Endothelial cell of umbilical vein (primary cell): ENCODE measurements around the gene ZNF808. TPM values are rescaled to one million over a fixed set of nuclear protein-coding genes. Genes with fewer than 3 reads are reported as not detected.

Experiments used
- BruUV-seq: library from RNA; stranded (reverse); fragments of 400-500 nt; replicated peaks from 2 replicates; lab custom pipeline; 2021; lab: Mats Ljungman, UMichigan
- CTCF ChIA-PET: fragments of 300-600, 350-600 bp; sonication (Branson Sonifier 250); formaldehyde crosslinking; loops from one replicate; lab custom pipeline; 2021; ENCODE audit warnings: antibody characterized with exemption, inconsistent platforms; lab: Charles Lee
- POLR2A ChIA-PET: fragments of 300-600, 350-600 bp; sonication (Branson Sonifier 250); formaldehyde crosslinking; loops from one replicate; lab custom pipeline; 2021; ENCODE audit warnings: antibody characterized with exemption, inconsistent platforms; lab: Charles Lee
- DNase-seq: peaks from one replicate; pipeline ENCODE4 v3.0.0-alpha.2; 2011; ENCODE audit warnings: low read depth, low spot score
- FAIRE-seq: peaks from 2 replicates; lab custom pipeline; 2011; peaks lifted over from hg19 to GRCh38; lab: Jason Lieb, UNC
- H2AFZ ChIP-seq: 2 replicates; pipeline ENCODE4 v1.6.0; 2012; ENCODE audit warnings: low read depth, low read length, control low read depth, inconsistent platforms
- H3K27ac ChIP-seq: 2 replicates; pipeline ENCODE4 v1.5.1; 2011; ENCODE audit warnings: low read depth, mild to moderate bottlenecking, control low read depth, low read length, moderate library complexity; ENCODE audit not compliant: insufficient read depth
- H3K27me3 ChIP-seq, 2 experiments: 2 replicates each; pipeline versions ENCODE4 v1.6.0 to v1.6.1; 2011; ENCODE audit warnings: low read length in 2 of 2, mixed read lengths in 1 of 2; ENCODE audit not compliant: control insufficient read depth in 2 of 2, insufficient read depth in 2 of 2
- H3K36me3 ChIP-seq, 2 experiments: 2 replicates in 1 of 2; 3 replicates in 1 of 2; pipeline ENCODE4 v1.5.1; 2011; ENCODE audit warnings: low read length in 2 of 2, mild to moderate bottlenecking in 1 of 2, moderate library complexity in 1 of 2; ENCODE audit not compliant: control insufficient read depth in 2 of 2, insufficient read depth in 2 of 2; ENCODE audit errors: extremely low read depth in 1 of 2
- H3K4me1 ChIP-seq: 3 replicates; pipeline ENCODE4 v1.5.1; 2011; ENCODE audit warnings: mild to moderate bottlenecking, low read length; ENCODE audit not compliant: control insufficient read depth, insufficient read depth; ENCODE audit errors: extremely low read depth
- H3K4me2 ChIP-seq: 2 replicates; pipeline ENCODE4 v1.6.1; 2011; ENCODE audit warnings: low read length, control low read depth, mixed read lengths; ENCODE audit not compliant: insufficient read depth
- H3K4me3 ChIP-seq, 3 experiments: fragments of 200-600 bp in 1 of 3; sonication (generic), shearing (Covaris generic) in 1 of 3; replicated peaks in 1 of 3; 2 replicates each; pipeline ENCODE4 v1.5.1; 2011 to 2016; ENCODE audit warnings: control low read depth in 3 of 3, low read length in 3 of 3, mild to moderate bottlenecking in 2 of 3, inconsistent platforms in 1 of 3, low read depth in 1 of 3, moderate library complexity in 1 of 3; ENCODE audit not compliant: insufficient read depth in 1 of 3
- H3K79me2 ChIP-seq: 2 replicates; pipeline ENCODE4 v1.6.0; 2012; ENCODE audit warnings: low read length, inconsistent platforms; ENCODE audit not compliant: control insufficient read depth, insufficient read depth
- H3K9ac ChIP-seq: replicated peaks from 2 replicates; pipeline ENCODE3; 2011; ENCODE audit warnings: low read length, control low read depth; ENCODE audit not compliant: insufficient read depth; ENCODE audit errors: extremely low read depth
- H3K9me1 ChIP-seq: replicated peaks from 3 replicates; pipeline ENCODE4 v1.6.0; 2011; ENCODE audit warnings: mild to moderate bottlenecking, low read length; ENCODE audit not compliant: control insufficient read depth, insufficient read depth; ENCODE audit errors: extremely low read depth
- H3K9me3 ChIP-seq: replicated peaks from 2 replicates; pipeline ENCODE4 v1.5.1; 2012; ENCODE audit warnings: low read length, inconsistent platforms; ENCODE audit not compliant: control insufficient read depth, insufficient read depth
- H4K20me1 ChIP-seq: replicated peaks from 2 replicates; pipeline ENCODE3; 2011; ENCODE audit warnings: mild to moderate bottlenecking, low read length; ENCODE audit not compliant: control insufficient read depth, insufficient read depth; ENCODE audit errors: extremely low read depth
- EZH2 ChIP-seq: IDR thresholded peaks from 2 replicates; pipeline ENCODE4 v1.6.1; 2012; ENCODE audit warnings: borderline replicate concordance, low read depth, mild to moderate bottlenecking, moderate library complexity, low read length, inconsistent platforms; ENCODE audit not compliant: severe bottlenecking
- FOS ChIP-seq: IDR thresholded peaks from 2 replicates; pipeline ENCODE4 v1.6.1; 2011; ENCODE audit warnings: mild to moderate bottlenecking, low read length, moderate library complexity, borderline replicate concordance; ENCODE audit not compliant: insufficient read depth
- GATA2 ChIP-seq: IDR thresholded peaks from 2 replicates; pipeline ENCODE4 v1.7.0; 2011; ENCODE audit warnings: low read depth, mild to moderate bottlenecking, moderate library complexity, mixed read lengths, low read length; ENCODE audit not compliant: insufficient read length, insufficient read depth
- JUN ChIP-seq: IDR thresholded peaks from 2 replicates; pipeline ENCODE4 v1.6.1; 2011; ENCODE audit warnings: borderline replicate concordance, low read depth; ENCODE audit not compliant: insufficient read length, insufficient read depth
- MYC ChIP-seq: IDR thresholded peaks from one replicate; pipeline ENCODE4 v1.6.1; 2011; ENCODE audit warnings: mild to moderate bottlenecking, low read depth, low read length
- POLR2A ChIP-seq: IDR thresholded peaks from 2 replicates; pipeline ENCODE4 v1.6.1; 2012; ENCODE audit warnings: low read depth, mild to moderate bottlenecking, control low read depth, low read length
- POLR2AphosphoS5 ChIP-seq: IDR thresholded peaks from 2 replicates; pipeline ENCODE4 v1.6.1; 2012; ENCODE audit warnings: low read depth, mild to moderate bottlenecking, control low read depth, low read length, moderate library complexity; ENCODE audit not compliant: insufficient read depth
- dilution Hi-C: fragments of 300-500 bp; cut with MboI; formaldehyde crosslinking; loops from one replicate; pipeline ENCODE4 v1.15.0; 2019; ENCODE audit warnings: low sequenced_read_pairs; ENCODE audit not compliant: extremely low pct_ligation_motif_present
- intact Hi-C: fragments of 100-400 bp; cut with micrococcal nuclease; formaldehyde crosslinking; loops from one replicate; pipeline ENCODE4 v1.10.0; 2022
- polyA plus RNA-seq, 4 experiments: library from polyadenylated mRNA; depleted of rRNA in 3 of 4; stranded (reverse) in 3 of 4; unstranded in 1 of 4; fragments of >200 nt; gene quantifications; 2 replicates each; pipeline versions ENCODE4 v1.2.1 to v1.2.3, GENCODE V29; 2011 to 2012; ENCODE audit warnings: missing spikeins in 1 of 4
- total RNA-seq: library from RNA; stranded (reverse); gene quantifications from 2 replicates; pipeline ENCODE4 v1.2.3, GENCODE V29; 2021
- TF ChIP-seq, protein P1 (sequence below), 2 donors: IDR thresholded peaks; 1 replicate in 1 of 2; 2 replicates in 1 of 2; pipeline ENCODE4 v1.5.1; 2011; ENCODE audit warnings: low read length in 2 of 2, mild to moderate bottlenecking in 2 of 2, moderate library complexity in 2 of 2, control low read depth in 1 of 2, inconsistent platforms in 1 of 2, low read depth in 1 of 2; ENCODE audit not compliant: insufficient read depth in 1 of 2; ENCODE audit errors: extremely low read depth in 1 of 2
- TF ChIP-seq, protein P2 (sequence below): IDR thresholded peaks from 2 replicates; pipeline ENCODE4 v1.6.1; 2011; ENCODE audit not compliant: insufficient read depth, insufficient read length

The ZNF808 gene
- total and polyA plus RNA-seq, 2 donors (not counting 3 experiments of a cell fraction or from before 2014, with no cell fraction given): 1.9 to 15.2 TPM

DNA sequence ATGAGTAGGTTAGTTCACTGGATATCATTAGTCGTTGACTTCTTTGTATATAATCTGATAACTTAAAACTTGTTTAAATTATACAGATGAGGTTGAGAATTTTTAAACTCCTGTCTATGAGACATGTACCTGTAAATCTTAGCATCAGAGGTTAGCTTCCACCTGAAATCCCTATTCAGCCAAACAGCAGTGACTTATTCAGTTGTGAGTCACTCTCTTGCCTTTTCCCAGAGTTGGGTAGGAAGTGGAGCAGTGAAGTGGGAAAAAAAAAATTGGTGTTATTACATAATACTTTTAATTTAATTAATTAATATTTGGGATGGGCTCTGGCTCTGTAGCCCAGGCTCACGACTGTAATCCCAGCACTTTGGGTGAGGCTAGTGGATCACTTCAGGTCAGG lies 75.5 kb downstream of the ZNF808 start:
- no peaks in the 10 kb centered on the region for H3K9me3 ChIP-seq
- no TSS peak for BruUV-seq
- ChIA-PET CTCF (interaction anchor here (1.8 kb wide), 1 partner anchor 13 kb away, joined by 4 read pairs; no protein-coding TSS in a partner anchor), POLR2A (no interaction called here)
- no peak overlapping the region for H3K4me3 ChIP-seq
- TF ChIP-seq MYC (no peak), EZH2 (no peak), JUN (no peak), FOS (no peak), POLR2A (no peak), POLR2AphosphoS5 (no peak), GATA2 (no peak)
- TF ChIP-seq, protein P1, sequence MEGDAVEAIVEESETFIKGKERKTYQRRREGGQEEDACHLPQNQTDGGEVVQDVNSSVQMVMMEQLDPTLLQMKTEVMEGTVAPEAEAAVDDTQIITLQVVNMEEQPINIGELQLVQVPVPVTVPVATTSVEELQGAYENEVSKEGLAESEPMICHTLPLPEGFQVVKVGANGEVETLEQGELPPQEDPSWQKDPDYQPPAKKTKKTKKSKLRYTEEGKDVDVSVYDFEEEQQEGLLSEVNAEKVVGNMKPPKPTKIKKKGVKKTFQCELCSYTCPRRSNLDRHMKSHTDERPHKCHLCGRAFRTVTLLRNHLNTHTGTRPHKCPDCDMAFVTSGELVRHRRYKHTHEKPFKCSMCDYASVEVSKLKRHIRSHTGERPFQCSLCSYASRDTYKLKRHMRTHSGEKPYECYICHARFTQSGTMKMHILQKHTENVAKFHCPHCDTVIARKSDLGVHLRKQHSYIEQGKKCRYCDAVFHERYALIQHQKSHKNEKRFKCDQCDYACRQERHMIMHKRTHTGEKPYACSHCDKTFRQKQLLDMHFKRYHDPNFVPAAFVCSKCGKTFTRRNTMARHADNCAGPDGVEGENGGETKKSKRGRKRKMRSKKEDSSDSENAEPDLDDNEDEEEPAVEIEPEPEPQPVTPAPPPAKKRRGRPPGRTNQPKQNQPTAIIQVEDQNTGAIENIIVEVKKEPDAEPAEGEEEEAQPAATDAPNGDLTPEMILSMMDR (IDR thresholded peaks at IDR 0.05; ENCODE audit: extremely low read depth in 1 of 2, insufficient read depth in 1 of 2, low read depth in 1 of 2, low read length in 2 of 2): no peak
- TF ChIP-seq, protein P2, sequence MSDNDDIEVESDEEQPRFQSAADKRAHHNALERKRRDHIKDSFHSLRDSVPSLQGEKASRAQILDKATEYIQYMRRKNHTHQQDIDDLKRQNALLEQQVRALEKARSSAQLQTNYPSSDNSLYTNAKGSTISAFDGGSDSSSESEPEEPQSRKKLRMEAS: no peak
- H3K27ac ChIP-seq: no peak overlapping the region
- no peaks in the 10 kb centered on the region for H3K27me3 ChIP-seq
- H3K4me1 ChIP-seq: no peaks in the 10 kb centered on the region
- no peak for FAIRE-seq
- H4K20me1 ChIP-seq: no peaks in the 10 kb centered on the region
- no peaks in the 10 kb centered on the region for H3K36me3 ChIP-seq
- H3K9ac ChIP-seq: no peak overlapping the region
- dilution Hi-C loops: no loop called here
- no peak for DNase-seq
- no peaks in the 10 kb centered on the region for H3K79me2 ChIP-seq
- no peaks in the 10 kb centered on the region for H3K9me1 ChIP-seq
- H2AFZ ChIP-seq: no peak overlapping the region
- H3K4me2 ChIP-seq: no peak overlapping the region
- intact Hi-C loops: loop anchor here (5.0 kb wide), 1 partner anchor 89 kb away; no protein-coding TSS in a partner anchor
